Activated naive CD8-positive, alpha-beta T cell treated with anti-CD3 and anti-CD28 coated beads, Interleukin-2, amount 50 U/mL, for 24 hours (primary cell): Measurements from ENCODE around the gene LGALS4.
"Not testable (repeated sequence)": the region's sequence is repeated elsewhere in the genome, so short reads cannot be mapped to it uniquely, and the experiment has no call there.

ENCODE experiments used
- ATAC-seq: fragments of 150-1000 bp; cut with Tn5 transposase; one replicate; pipeline ENCODE4 v1.10.0; 2021
- DNase-seq: peaks from one replicate; pipeline ENCODE4 v3.0.0; 2021
- H3K27ac Mint-ChIP-seq: one replicate; pipeline ENCODE4 v1.8.0; 2021; ENCODE audit warnings: mild to moderate bottlenecking, mixed read lengths
- H3K27me3 Mint-ChIP-seq: one replicate; pipeline ENCODE4 v1.8.0; 2021; ENCODE audit warnings: mixed read lengths
- H3K36me3 Mint-ChIP-seq: one replicate; pipeline ENCODE4 v1.8.0; 2021; ENCODE audit warnings: low read depth, mixed read lengths
- H3K4me1 Mint-ChIP-seq: one replicate; pipeline ENCODE4 v1.8.0; 2021; ENCODE audit warnings: mixed read lengths
- H3K4me3 Mint-ChIP-seq: one replicate; pipeline ENCODE4 v1.8.0; 2021; ENCODE audit warnings: mild to moderate bottlenecking, moderate library complexity, mixed read lengths
- H3K9me3 Mint-ChIP-seq: one replicate; pipeline ENCODE4 v1.8.0; 2021; ENCODE audit warnings: mixed read lengths

LGALS4 gene

DNA sequence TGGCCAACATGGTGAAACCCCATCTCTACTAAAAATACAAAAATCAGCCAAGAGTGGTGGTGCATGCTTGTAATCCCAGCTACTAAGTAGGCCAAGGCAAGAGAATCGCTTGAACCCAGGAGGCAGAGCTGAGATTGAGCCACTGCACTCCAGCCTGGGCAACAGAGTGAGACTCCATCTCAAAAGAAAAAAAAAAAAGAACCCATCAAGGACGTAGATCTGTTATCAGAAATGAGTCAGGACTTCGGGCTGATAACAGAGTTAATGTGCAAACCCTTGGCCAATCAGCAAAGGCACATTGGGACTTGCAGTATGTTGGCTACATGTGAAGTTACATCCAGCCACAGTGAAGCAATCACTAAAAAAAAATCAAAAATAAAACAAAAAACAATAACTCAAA, 28.5 kb downstream of the LGALS4 start:
- H3K4me1 Mint-ChIP-seq, result peaks cover 2% of the 10 kb centered on the region
- no peak overlapping the region for H3K27ac Mint-ChIP-seq
- ATAC-seq, result no peak
- no peak for DNase-seq
- peaks cover 5% of the 10 kb centered on the region for H3K27me3 Mint-ChIP-seq
- no peaks in the 10 kb centered on the region for H3K9me3 Mint-ChIP-seq
- no peaks in the 10 kb centered on the region for H3K36me3 Mint-ChIP-seq
- H3K4me3 Mint-ChIP-seq, result no peak overlapping the region

DNA sequence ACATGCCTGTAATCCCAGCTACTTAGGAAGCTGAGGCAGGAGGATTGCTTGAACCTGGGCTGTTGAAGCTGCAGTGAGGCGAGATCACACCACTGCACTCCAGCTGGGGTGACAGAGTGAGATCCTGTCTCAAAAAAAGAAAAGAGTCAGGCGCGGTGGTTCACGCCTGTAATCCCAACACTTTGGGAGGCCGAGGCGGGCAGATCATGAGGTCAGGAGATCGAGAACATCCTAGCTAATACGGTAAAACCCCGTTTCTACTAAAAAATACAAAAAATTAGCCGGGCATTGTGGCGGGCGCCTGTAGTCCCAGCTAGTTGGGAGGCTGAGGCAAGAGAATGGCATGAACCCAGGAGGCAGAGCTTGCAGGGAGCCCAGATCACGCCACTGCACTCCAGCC, 30.5 kb downstream of the LGALS4 start:
- ATAC-seq, H3K4me3 Mint-ChIP-seq, H3K9me3 Mint-ChIP-seq, H3K36me3 Mint-ChIP-seq, DNase-seq, H3K4me1 Mint-ChIP-seq, H3K27me3 Mint-ChIP-seq, H3K27ac Mint-ChIP-seq: not testable (repeated sequence)

DNA sequence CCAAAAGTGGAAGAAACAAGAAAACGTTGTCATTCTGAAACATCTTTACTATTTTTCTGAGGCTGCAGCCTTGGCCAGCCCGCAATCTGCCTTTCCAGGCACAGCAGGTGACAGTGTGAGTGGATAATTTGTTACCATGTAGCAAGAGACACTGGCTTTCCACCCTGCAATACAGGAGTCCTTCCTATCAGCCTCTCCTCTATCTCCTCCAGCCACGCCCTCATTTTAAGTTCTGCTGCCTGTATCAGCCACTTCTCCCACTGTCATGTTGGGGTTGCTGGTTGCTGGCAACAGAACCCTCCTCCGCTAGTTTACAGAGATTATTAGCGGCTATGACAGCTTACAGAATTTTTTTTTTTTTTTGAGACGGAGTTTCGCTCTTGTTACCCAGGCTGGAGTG, 31.7 kb downstream of the LGALS4 start:
- ATAC-seq (no peak), DNase-seq (no peak)
- H3K27ac Mint-ChIP-seq, result no peak overlapping the region
- H3K4me3 Mint-ChIP-seq, result no peak overlapping the region
- H3K9me3 Mint-ChIP-seq, result no peaks in the 10 kb centered on the region
- no peaks in the 10 kb centered on the region for H3K36me3 Mint-ChIP-seq
- H3K27me3 Mint-ChIP-seq, result peaks cover 7% of the 10 kb centered on the region
- H3K4me1 Mint-ChIP-seq, result peaks cover 2% of the 10 kb centered on the region

- DNase-seq (no peak), ATAC-seq (no peak)
- H3K27ac Mint-ChIP-seq, result no peak overlapping the region
- H3K27me3 Mint-ChIP-seq, result peaks cover 7% of the 10 kb centered on the region
- H3K9me3 Mint-ChIP-seq, result no peaks in the 10 kb centered on the region
- H3K4me3 Mint-ChIP-seq, result no peak overlapping the region
- peaks cover 2% of the 10 kb centered on the region for H3K4me1 Mint-ChIP-seq
- no peaks in the 10 kb centered on the region for H3K36me3 Mint-ChIP-seq
These were observed 32.3 kb downstream of the LGALS4 start for GRCh38 chr19:38780443-38780842.

GRCh38 chr19:38778733-38779132, 34.0 kb downstream of the LGALS4 start:
- H3K4me3 Mint-ChIP-seq, result no peak overlapping the region
- ATAC-seq (no peak), DNase-seq (no peak)
- no peaks in the 10 kb centered on the region for H3K36me3 Mint-ChIP-seq
- no peak overlapping the region for H3K27ac Mint-ChIP-seq
- no peaks in the 10 kb centered on the region for H3K9me3 Mint-ChIP-seq
- H3K4me1 Mint-ChIP-seq, result no peaks in the 10 kb centered on the region
- peaks cover 7% of the 10 kb centered on the region for H3K27me3 Mint-ChIP-seq

DNA sequence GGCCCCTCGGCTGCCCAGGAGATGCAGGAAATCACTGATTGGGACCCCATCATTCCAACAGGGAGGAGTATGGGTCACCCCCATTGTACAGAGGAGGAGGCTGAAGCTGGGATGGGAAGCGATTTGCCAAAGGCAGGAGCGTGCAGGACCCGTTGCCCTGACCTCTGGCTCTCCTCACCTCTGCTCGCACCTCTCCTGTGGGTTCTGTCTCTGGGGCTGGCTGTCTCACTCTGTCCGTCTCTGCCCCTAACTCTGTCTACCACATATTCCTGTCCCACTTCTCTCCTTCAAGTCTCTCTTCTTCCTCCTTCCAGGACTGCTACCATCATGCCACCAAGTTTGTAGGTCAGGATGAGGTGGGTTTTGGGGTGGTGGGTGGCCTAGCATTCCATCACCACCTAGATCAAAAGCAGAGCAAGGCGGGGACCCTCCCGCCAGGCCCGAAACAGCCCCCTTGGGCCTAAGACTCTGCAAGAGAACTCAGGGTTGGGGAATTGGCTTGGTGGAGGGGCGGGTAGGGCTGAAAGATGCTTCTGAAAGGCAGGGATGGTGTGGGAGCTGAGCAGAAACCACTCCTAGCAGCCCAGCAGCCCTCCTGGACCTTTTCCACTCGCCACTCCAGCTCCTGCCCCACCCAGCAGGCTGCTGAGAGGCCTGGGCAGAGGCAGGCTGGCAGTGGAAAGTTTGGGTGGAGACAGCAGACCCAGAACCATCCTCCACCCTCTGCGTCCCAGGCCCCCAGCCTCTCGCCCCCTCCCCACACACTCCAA, 38.4 kb downstream of the LGALS4 start:
- no peak for DNase-seq
- Mint-ChIP-seq H3K36me3 (no peaks in the 10 kb centered on the region), H3K27ac (no peak overlapping the region), H3K4me1 (peaks cover 3% of the 10 kb centered on the region), H3K9me3 (no peaks in the 10 kb centered on the region), H3K27me3 (peaks cover 2% of the 10 kb centered on the region), H3K4me3 (no peak overlapping the region)
- ATAC-seq, result no peak

GRCh38 chr19:38773469-38774177, 39.1 kb downstream of the LGALS4 start, which contains the start of gene LGALS7:
Gene LGALS7, minus strand, starts transcription at chr19:38773517. Its CDS starts 25 bp downstream, at chr19:38773492.
- no peaks in the 10 kb centered on the region for H3K27me3 Mint-ChIP-seq
- no peak for ATAC-seq
- no peaks in the 10 kb centered on the region for H3K9me3 Mint-ChIP-seq
- peaks cover 5% of the 10 kb centered on the region for H3K4me1 Mint-ChIP-seq
- DNase-seq, result no peak
- no peaks in the 10 kb centered on the region for H3K36me3 Mint-ChIP-seq
- H3K27ac Mint-ChIP-seq, result no peak within 1 kb of the TSS
- H3K4me3 Mint-ChIP-seq, result no peak within 1 kb of the TSS

DNA sequence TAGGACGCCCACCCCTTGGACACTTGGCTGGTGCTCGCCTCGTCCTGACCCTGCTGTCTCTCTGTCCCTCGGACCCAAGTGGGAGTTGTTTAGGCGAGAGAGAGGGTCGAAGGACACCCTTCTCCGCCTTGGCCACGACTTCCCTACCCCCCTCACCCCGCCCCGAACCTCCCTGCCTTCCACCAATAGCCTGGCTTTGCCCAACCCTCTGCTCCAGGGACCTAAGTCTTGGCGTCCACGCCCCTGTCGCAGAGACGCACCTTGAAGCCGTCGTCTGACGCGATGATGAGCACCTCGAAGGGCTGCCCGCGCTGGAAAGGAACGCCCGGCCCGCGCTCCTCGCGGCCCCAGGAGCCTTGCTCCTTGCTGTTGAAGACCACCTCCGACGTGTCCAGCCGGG, 41.2 kb downstream of the LGALS4 start:
- H3K27ac Mint-ChIP-seq, H3K9me3 Mint-ChIP-seq, H3K36me3 Mint-ChIP-seq, H3K27me3 Mint-ChIP-seq, ATAC-seq, DNase-seq, H3K4me1 Mint-ChIP-seq, H3K4me3 Mint-ChIP-seq: not testable (repeated sequence)

DNA sequence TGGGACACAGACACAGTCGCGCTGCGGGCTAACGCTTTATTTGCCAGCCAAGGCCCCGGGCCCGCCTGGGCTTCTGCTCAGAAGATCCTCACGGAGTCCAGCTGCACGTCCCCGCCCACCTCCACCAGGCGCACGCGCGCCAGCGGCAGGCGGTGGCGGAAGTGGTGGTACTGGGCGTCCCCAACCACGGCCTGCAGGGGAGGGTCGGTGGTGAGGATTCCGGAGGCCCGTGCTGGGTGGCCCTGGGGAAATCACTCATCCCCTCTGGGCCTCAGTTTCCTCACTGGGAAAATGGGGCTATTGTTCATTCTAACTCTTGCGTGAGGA, 41.8 kb downstream of the LGALS4 start:
- not testable (repeated sequence) for H3K36me3 Mint-ChIP-seq, H3K4me1 Mint-ChIP-seq, H3K4me3 Mint-ChIP-seq, H3K9me3 Mint-ChIP-seq, H3K27ac Mint-ChIP-seq, DNase-seq, H3K27me3 Mint-ChIP-seq
- ATAC-seq, result peak; percentile 82

DNA sequence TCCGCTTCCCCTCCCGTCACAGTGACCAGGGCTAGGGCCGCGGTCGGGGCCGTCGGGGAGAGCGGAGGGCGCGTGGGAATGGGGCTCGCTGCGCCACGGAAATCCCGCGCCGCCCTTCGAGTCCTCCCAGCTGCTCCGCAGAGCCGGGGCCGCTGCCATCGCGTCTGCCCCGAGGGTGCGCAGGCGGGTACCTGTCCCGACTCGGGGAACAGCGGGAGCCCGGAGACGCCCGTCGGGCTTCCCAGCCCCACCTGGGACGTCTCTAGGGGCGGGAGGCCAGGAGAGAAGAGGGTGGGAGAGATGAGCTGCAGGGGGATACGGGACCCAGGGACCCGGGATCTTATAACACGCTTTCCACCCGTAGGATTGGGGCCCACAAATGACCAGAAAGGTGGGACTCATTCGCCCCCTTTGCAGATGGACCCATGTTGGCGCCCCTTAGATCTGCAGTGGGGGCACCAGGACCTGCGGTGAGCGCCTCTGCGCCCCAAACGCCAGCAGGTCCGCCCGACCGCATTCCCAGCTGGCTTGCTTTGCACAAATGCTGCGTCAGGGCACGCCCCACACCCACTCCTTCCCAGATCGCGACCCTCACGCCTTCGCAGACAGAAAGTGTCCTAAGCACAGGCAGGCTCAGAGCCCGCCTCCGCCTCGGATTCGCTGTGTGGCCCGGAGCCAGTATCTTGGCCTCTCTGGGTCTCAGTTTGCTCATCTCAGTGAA, 42.4 kb downstream of the LGALS4 start:
- not testable (repeated sequence) for H3K9me3 Mint-ChIP-seq, DNase-seq, H3K4me3 Mint-ChIP-seq, H3K27ac Mint-ChIP-seq, H3K36me3 Mint-ChIP-seq, H3K4me1 Mint-ChIP-seq, H3K27me3 Mint-ChIP-seq
- peak; percentile 11 for ATAC-seq

DNA sequence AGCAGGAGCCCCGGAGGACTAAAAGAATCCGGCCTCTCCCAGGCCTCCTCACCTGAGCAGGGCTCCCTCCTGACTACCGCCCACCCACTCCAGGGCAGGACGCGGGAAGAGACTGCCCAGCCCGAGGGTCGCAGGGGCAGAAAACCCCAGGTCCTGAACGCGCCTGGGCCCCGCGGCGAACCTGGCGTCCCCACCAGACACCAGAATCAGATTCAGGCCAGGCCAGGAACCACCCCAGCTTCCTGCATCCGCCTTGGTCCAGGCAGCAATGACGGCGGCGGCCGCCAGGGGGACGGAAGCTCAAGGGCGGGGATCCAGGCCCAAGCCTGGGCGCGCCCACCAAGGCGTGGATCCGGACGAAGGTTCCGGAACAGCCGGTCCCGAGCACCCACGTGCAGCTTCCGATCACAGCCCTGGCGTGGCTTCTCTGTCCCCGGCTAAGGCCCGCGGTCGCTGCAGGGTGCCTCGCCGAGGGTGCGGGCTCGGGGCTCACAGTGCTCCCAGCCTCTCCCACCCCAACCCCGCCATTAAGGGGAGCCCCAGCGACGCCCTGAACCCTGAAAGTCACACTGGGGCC, 43.0 kb downstream of the LGALS4 start:
- peak; percentile 82 for ATAC-seq
- peaks cover 5% of the 10 kb centered on the region for H3K4me1 Mint-ChIP-seq

GRCh38 chr19:38766276-38767047, 46.3 kb downstream of the LGALS4 start:
- H3K36me3 Mint-ChIP-seq, result no peaks in the 10 kb centered on the region
- ATAC-seq, result no peak
- H3K27ac Mint-ChIP-seq, result no peak overlapping the region
- H3K4me3 Mint-ChIP-seq, result no peak overlapping the region
- H3K27me3 Mint-ChIP-seq, result no peaks in the 10 kb centered on the region
- peaks cover 5% of the 10 kb centered on the region for H3K4me1 Mint-ChIP-seq
- no peaks in the 10 kb centered on the region for H3K9me3 Mint-ChIP-seq
- DNase-seq, result no peak

More for the DNA sequence above, 43.0 kb downstream of the LGALS4 start:
- DNase-seq, result peak; percentile 91
- no peaks in the 10 kb centered on the region for H3K36me3 Mint-ChIP-seq
- H3K27me3 Mint-ChIP-seq, result no peaks in the 10 kb centered on the region
- no peak overlapping the region for H3K27ac Mint-ChIP-seq
- no peak overlapping the region for H3K4me3 Mint-ChIP-seq
- H3K9me3 Mint-ChIP-seq, result no peaks in the 10 kb centered on the region

GRCh38 chr19:38765214-38765613, 47.5 kb downstream of the LGALS4 start:
- Mint-ChIP-seq H3K4me3 (no peak overlapping the region), H3K27me3 (no peaks in the 10 kb centered on the region), H3K36me3 (no peaks in the 10 kb centered on the region), H3K27ac (no peak overlapping the region), H3K9me3 (no peaks in the 10 kb centered on the region), H3K4me1 (peaks cover 5% of the 10 kb centered on the region)
- ATAC-seq (no peak), DNase-seq (no peak)

DNA sequence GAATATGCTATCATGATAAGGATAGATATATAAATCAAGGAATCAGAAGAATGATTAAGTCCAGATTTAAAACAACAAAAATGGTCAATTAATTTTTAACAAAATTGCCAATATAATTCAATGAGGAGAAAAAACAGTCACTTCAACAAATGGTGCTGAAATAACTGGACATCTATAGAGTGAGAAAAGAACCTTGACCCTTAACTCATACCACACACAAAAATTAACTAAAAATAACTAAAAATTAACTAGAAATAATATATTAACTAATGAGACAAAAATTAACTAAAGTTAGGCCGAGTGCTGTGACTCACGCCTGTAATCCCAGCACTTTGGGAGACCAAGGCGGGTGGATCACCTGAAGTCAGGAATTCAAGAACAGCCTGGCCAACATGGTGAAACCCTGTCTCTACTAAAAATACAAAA, 48.9 kb downstream of the LGALS4 start:
- no peaks in the 10 kb centered on the region for H3K27me3 Mint-ChIP-seq
- no peaks in the 10 kb centered on the region for H3K36me3 Mint-ChIP-seq
- DNase-seq (no peak), ATAC-seq (no peak)
- no peaks in the 10 kb centered on the region for H3K9me3 Mint-ChIP-seq
- no peaks in the 10 kb centered on the region for H3K4me1 Mint-ChIP-seq
- no peak overlapping the region for H3K4me3 Mint-ChIP-seq
- H3K27ac Mint-ChIP-seq, result no peak overlapping the region
